Measurements from ENCODE around the gene CLCN2.
A peak's percentile ranks its signal among the peaks of the same experiment; 100 is the strongest.
"Not testable (repeated sequence)": the region's sequence is repeated elsewhere in the genome, so short reads cannot be mapped to it uniquely, and the experiment has no call there.

Gene CLCN2

DNA sequence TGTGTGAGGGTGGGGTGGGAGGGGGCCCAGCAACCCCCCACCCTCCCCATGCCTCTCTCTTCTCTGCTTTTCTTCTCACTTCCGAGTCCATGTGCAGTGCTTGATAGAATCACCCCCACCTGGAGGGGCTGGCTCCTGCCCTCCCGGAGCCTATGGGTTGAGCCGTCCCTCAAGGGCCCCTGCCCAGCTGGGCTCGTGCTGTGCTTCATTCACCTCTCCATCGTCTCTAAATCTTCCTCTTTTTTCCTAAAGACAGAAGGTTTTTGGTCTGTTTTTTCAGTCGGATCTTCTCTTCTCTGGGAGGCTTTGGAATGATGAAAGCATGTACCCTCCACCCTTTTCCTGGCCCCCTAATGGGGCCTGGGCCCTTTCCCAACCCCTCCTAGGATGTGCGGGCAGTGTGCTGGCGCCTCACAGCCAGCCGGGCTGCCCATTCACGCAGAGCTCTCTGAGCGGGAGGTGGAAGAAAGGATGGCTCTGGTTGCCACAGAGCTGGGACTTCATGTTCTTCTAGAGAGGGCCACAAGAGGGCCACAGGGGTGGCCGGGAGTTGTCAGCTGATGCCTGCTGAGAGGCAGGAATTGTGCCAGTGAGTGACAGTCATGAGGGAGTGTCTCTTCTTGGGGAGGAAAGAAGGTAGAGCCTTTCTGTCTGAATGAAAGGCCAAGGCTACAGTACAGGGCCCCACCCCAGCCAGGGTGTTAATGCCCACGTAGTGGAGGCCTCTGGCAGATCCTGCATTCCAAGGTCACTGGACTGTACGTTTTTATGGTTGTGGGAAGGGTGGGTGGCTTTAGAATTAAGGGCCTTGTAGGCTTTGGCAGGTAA lies 15.9 kb downstream of the CLCN2 start:
- DNase-seq (ENCODE audit: low read depth) = no peak

DNA sequence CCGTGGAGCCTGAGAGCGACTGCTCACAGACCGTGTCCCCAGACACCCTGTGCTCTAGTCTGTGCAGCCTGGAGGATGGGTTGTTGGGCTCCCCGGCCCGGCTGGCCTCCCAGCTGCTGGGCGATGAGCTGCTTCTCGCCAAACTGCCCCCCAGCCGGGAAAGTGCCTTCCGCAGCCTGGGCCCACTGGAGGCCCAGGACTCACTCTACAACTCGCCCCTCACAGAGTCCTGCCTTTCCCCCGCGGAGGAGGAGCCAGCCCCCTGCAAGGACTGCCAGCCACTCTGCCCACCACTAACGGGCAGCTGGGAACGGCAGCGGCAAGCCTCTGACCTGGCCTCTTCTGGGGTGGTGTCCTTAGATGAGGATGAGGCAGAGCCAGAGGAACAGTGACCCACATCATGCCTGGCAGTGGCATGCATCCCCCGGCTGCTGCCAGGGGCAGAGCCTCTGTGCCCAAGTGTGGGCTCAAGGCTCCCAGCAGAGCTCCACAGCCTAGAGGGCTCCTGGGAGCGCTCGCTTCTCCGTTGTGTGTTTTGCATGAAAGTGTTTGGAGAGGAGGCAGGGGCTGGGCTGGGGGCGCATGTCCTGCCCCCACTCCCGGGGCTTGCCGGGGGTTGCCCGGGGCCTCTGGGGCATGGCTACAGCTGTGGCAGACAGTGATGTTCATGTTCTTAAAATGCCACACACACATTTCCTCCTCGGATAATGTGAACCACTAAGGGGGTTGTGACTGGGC lies 16.7 kb downstream of the CLCN2 start:
- DNase-seq (ENCODE audit: low read depth) = no peak

DNA sequence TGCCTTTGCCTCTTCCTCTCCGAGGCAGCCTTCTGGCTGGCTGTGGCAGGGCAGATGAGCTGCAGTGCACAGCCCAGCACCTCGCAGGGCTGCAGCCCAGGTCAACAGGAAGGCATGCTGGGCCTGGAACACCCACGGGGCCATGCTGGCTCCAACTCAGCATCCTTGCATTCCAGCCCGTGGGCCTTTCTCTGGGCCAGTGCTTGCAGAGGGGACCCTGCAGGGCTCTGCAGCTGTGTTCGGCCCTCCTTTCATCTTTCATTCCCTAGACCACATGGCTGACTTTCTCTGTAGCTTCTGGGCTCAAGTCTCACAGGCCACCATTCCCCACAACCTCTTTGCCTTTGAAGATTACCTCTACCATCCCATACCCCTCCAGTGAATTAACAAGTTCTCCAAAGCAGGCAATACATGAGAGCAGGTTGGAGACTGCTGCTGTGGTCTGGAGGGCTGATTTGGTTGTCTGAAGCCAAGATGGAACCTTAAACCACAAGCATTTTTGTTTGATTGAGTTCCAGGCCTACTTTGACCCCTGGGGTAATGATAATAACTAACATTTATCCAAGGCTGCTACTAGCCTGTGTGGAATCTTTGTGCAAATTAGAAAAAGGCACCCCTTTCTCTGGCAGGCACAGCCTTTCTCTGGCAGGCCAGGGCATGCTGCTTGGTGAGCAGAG lies 18.1 kb downstream of the CLCN2 start:
- no peak for DNase-seq (ENCODE audit: low read depth)

DNA sequence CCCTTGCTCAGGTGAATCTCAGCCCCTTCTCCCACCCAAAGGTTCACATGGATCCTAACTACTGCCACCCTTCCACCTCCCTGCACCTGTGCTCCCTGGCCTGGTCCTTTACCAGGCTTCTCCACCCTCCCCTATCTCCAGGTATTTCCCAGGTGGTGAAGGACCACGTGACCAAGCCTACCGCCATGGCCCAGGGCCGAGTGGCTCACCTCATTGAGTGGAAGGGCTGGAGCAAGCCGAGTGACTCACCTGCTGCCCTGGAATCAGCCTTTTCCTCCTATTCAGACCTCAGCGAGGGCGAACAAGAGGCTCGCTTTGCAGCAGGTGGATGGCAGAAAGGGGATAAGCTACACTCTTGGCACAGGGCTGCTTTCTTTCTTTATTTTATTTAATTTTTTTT lies 19.5 kb downstream of the CLCN2 start:
- no peak for DNase-seq (ENCODE audit: low read depth)

DNA sequence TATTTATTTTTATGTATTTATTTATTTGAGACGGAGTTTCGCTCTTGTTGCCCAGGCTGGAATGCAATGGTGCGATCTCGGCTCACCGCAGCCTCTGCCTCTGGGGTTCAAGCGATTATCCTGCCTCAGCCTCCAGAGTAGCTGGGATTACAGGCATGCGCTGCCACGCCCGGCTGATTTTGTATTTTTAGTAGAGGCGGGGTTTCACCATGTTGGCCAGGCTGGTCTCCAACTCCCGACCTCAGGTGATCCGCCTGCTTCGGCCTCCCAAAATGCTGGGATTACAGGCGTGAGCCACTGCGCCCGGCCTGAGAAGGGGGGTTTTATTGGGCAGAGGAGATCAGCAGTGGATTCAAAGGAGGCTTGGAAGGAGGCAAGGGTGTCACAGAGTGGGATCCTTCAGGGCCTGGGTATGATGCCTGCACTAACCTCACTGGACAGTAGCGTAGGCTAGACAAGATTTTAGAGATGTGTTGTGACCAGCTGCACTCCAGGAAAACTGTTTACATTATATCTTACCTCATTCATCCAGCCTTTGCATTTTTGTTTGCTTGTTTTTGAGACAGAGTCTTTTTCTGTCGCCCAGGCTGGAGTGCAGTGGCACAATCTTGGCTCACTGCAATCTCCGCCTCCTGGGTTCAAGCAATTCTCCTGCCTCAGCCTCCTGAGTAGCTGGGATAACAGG lies 21.8 kb downstream of the CLCN2 start:
- DNase-seq (ENCODE audit: low read depth) = not testable (repeated sequence)

DNA sequence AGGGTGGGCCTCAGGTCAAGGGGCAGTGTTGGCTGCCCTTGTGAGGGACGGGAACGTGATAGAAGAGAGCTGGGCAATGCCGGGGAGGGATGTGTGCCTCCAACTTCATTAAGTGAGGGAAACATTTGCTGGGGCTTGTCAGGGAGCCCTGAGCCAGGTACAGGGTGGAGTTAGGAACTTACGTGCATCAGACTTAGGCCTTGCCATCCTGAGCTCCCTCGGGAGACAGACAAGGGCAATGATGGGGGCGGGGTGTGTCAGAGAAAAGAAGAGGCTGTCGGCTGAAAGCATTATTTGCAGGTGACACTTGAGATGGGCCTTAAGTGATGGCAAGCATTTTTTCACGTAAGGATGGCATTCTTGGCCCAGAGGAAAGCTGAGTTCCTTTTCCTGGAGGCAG lies 22.4 kb downstream of the CLCN2 start:
- DNase-seq (ENCODE audit: low read depth) = no peak

DNA sequence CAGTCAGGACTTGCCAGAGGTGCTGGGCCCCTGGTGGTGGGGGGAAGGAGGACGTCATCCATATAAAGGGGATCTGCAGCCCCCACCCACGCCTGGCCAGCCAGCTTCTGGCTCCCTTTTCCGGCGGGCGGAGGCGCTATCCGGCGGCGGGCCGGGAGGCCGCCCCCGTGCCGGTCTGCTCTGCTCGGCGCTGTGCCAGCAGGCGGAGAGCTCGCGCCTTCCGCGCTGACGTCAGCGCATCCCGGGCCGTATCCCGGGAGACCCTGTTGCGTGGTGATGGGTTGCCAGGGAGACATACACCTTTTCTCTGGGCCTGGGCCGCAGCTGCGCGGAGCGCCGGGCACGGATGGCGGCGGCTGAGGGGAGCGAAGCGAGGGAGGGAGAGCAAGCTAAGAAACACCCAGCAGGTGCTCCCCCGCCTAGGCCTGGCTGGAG lies 22.9 kb downstream of the CLCN2 start:
- no peak for DNase-seq (ENCODE audit: low read depth)

DNA sequence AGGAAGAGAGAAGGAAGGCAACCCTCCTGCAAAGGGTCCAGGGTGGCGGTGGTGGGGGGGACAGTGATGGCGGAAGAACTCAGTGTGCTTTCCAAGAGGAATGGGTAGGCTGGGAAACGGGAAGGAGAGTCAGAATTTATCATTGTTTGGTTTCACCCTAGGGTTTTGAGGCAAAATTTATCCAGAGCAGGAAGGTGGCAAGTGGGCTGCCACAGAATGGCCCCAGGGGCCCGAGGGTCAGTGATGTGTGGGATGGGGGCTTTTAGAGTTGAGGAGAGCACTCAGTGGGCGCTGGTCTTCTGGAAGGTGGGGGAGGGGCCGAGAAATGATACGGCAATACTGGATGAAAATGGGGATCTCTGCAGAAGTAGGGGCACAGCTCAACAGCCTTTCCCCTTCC lies 23.4 kb downstream of the CLCN2 start:
- DNase-seq (ENCODE audit: low read depth) = no peak

DNA sequence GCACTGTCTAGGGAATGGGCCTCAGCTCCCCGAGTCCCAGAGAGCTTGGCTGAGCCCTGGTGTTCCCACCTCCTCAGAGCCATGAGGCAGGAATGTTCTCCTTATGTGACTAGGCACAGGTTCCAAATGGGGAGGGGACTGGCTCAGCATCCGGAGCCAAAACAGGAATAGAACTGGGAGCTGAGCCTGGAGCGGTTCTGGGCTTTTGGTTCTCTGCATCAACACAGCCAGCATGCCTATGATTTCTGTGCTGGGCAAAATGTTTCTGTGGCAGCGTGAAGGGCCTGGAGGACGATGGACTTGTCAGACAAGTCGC lies 24.0 kb downstream of the CLCN2 start, which contains the start of gene FAM131A:
TSS of gene FAM131A (plus strand) at position 202 of the 316 bp plus-strand sequence. CDS start at position 233, 31 bp downstream.
- DNase-seq (ENCODE audit: low read depth) = no peak

DNA sequence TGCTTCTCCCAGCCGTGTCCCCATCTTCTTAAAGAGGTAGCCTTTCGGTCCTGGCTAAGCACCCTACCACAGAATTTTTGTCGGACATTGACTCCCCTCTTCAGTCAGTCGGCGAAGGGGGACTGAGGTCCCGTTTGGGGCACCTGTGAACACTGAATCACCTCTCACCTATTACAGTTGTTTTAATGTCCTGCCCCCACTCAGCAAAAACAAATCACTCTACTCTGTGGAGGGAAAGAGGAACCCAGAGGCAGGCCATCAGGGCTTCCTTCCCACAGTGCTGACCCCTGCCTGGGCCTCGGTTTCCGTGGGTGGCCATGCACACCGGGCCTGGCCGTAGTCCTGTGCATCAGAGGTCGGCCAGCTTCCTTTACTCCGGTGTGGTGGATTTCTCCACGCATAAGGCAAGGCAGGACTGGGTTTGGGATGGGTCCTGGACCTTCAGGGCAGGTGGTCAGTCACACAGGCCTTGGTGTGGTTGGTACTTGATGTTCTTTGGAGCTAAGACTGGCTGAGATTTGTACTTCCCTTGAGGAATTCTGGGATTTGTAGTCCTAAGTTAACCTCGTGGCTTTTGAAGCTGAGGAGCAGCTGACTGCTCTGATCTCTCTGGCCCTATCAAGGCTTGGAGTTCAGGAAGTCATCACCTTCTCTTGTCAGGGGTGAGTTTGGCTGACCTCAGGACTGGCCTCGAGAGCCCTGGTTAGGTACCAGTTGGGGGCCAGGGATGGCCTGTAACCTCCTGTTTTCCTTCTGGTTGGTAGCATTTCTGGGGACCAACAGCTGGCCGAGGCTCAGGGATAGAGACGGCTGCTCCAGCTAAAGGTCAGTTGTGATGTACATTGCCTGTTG lies 24.6 kb downstream of the CLCN2 start:
- no peak for DNase-seq (ENCODE audit: low read depth)

DNA sequence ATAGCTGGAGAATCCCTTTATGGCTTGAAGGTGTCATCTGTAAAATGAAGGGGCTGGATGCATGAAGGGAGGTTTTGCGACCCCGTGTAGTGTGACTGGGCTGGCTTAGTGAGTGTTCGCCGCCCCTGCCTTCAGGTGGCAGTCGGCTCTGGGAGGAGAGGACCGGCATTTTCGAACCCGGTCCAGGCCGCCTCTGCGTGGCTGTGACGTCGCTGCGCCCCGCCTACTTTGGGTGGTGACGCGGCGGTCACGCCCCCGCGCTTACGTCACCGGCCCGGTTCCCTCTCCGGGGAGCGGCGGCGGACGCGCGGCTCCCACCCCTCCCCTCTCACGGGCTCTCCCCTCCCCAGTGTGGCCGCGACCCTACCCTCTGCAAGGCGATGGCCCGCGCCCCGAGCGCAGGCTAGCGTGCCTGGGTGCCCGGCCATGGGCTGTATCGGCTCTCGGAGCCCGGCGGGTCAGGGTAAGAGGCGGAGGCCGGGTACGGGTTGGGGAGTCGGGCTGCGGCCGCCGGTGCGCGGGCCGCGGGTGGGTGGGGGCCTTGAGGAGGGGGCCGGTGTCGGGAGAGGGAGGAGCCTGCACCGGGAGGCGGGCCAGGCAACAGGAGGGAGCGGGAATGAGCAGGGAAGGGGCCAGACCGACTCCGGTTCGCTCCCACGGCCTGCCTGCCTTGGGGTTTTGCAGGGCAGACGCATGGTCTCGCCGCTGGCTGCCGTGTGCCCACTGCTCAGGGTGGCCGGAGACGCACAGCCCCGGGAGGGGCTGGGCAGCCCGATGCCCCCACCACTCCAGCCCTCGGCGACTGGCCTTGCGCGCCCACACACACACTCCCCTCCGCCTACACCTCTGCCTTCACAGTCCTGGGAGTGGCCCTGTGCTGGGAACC lies 25.5 kb downstream of the CLCN2 start:
- no peak for DNase-seq (ENCODE audit: low read depth)

DNA sequence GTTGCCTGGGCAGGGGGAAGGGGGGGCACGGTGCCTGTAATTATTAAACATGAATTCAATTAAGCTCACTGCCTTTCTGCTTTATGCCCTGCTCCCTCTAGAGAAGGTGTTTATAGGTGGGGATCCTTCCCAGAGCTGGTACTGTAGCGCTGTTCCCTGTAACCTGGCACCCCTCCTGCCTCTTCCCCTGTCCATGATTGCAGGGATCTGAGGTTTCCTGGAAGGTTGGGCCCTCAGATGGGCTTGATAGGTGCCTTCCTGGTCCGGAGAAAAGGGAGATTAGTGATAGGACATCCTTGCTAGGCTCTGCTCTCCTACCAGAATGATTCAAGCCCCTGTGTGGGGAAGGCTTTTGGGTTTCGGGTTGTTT lies 26.1 kb downstream of the CLCN2 start:
- no peak for DNase-seq (ENCODE audit: low read depth)

DNA sequence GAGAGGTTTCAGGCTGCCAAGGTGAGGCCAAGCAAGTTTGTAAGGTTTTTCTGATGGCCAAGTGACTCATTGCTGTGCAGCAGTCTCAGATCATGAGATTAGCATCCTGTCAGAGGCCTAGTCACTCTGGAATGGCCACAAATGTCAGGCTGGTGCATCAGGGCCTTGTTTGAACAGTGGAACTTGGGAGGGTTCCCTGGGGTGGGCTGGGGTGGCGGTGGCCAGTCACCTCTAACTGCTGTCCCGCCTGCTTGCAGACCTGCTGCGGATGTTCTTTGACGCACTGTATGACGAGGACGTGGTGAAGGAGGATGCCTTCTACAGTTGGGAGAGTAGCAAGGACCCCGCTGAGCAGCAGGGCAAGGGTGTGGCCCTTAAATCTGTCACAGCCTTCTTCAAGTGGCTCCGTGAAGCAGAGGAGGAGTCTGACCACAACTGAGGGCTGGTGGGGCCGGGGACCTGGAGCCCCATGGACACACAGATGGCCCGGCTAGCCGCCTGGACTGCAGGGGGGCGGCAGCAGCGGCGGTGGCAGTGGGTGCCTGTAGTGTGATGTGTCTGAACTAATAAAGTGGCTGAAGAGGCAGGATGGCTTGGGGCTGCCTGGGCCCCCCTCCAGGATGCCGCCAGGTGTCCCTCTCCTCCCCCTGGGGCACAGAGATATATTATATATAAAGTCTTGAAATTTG lies 26.8 kb downstream of the CLCN2 start:
- peak; percentile 72 for DNase-seq (ENCODE audit: low read depth)

DNA sequence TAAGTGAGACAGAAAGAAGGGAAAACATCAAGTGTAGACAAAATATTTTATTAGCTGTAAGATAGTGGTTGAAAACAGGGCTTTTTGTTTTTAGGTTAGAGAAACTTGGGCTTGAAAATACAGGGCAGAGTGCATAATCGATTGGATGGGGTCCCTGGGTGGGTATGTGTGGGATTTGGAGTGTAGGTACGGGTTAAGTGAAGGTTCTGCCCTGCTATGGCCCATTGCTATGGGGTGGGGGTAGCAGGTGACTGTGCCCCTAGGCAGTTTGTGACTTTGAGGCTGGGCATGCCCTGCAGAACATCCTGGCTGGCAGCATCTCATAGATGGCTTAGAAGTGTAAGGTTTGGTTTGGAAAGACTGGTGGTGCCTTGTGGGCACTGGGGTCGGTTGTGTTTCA lies 27.7 kb downstream of the CLCN2 start:
- no peak for DNase-seq (ENCODE audit: low read depth)

DNA sequence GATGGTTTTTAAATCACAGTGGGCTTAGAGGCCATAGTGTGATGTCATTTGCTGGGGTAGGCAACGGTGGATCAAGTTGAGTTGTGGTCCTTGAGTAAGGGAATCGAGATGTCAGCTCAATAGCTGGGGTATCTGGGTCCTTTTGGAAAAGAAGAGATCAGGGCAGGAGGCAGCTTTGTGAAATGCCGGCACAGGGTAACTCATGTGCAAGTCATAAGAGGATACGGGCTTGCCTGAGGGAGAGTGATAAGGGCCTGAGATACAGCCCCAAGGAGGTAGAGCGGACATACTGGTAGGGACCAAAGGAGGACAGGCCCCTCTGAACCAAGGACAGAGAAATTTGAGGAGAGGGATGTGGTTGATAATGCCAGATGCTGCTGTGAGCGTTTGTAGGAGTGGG lies 28.2 kb downstream of the CLCN2 start:
- no peak for DNase-seq (ENCODE audit: low read depth)

DNA sequence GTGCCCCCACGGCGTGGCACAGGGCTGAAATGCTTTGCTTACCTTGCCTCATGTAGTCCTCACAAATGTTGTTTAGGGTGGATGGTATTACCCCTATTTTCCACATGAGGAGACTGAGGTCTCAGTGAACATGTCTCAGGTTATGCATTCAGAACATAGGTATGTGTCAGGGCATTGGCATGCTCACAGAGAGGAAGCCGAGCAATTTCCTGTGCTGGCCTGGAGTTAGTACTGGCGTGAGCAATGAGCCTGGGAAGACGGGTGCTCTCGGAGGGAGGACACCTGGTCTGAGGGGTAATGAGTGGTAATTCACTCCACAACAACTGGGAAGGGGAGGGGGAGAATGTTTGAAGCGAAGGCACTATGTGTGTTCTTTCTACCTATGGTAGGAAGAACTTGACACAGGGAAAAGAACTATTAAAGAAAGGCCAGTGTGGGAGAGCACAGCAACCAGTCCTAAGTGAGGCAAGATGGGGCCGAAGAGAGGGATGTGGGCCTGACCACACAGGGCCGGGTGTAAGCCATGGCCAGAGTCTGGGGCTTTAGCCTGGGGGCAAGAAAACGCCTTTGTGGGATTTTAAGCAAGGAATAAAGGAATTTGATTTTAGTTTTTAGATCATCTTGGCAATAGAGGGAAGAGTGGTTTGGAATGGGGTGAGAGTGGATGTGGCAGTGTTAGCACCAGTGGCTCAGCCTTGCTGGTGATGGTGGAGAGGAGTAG lies 28.9 kb downstream of the CLCN2 start:
- DNase-seq (ENCODE audit: low read depth) = peak; percentile 88

DNA sequence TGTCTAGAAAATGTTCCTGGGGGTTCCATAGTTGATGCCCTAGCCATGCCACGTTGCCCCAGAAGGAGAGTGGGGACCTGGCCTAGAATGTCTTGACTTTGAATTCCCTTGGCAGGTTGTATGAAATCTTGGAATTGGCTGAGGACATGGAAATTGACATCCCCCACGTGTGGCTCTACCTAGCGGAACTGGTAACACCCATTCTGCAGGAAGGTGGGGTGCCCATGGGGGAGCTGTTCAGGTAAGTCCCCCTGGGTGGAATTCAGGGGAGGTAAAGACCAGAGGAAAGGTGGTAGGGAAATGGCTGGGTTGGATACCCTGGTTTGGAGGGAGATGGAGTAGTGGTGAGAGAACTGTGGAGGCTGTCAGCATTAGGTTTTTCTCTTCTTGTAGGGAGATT lies 32.9 kb downstream of the CLCN2 start:
- DNase-seq (ENCODE audit: low read depth) = no peak

DNA sequence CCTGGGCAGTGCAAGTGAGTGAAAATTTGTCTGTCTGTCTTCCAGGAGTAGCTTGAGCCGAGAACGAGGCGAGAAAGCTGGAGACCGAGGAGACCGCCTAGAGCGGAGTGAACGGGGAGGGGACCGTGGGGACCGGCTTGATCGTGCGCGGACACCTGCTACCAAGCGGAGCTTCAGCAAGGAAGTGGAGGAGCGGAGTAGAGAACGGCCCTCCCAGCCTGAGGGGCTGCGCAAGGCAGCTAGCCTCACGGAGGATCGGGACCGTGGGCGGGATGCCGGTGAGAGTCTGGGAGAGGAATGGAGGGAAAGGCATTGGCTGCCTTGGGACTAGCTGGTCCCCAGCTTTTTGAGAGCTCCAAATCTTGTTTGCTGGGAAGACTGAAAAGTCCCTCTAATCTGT lies 34.2 kb downstream of the CLCN2 start:
- no peak for DNase-seq (ENCODE audit: low read depth)

DNA sequence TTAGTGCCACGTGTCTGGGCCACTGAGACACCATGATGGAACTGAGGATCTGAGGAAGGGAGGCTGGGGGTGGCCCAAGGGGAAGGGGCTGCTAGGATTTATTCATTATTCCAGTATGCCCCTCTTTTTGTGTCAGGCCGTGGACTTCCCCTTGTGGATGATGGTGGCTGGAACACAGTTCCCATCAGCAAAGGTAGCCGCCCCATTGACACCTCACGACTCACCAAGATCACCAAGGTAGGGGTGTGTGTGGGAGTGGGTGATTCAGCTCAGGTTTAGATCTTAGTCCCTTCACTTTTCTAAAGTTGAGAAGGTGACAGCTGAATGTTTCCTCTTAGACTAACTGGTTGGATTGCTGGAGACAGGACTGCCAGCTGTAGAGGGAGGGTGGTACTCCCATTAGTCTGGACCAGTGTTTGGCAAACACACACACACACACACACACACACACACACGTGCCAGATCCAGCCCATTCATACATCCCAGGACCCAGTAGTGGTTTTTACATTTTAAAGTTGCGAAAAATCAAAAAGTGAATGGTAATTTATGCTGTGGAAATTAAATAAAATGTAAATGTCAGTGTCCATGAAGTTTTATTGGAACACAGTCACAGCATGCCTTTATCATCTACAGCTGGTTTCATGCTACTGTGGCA lies 35.6 kb downstream of the CLCN2 start:
- no peak for DNase-seq (ENCODE audit: low read depth)
